ENCODE measurements around the gene LAMA5.

GRCh38 chr20:62265365-62265764 lies 101.7 kb downstream of the LAMA5 start:
- TF ChIP-seq CTCF (IDR thresholded peaks at IDR 0.05; ENCODE audit: low read depth, low read length) = no peak
- TF ChIP-seq EZH2phosphoT487 (IDR thresholded peaks at IDR 0.05; ENCODE audit: low read depth) = no peak

Data from OCI-LY3 (cell line).